ENCODE results near the gene ZNF362.

The ZNF362 gene

DNA sequence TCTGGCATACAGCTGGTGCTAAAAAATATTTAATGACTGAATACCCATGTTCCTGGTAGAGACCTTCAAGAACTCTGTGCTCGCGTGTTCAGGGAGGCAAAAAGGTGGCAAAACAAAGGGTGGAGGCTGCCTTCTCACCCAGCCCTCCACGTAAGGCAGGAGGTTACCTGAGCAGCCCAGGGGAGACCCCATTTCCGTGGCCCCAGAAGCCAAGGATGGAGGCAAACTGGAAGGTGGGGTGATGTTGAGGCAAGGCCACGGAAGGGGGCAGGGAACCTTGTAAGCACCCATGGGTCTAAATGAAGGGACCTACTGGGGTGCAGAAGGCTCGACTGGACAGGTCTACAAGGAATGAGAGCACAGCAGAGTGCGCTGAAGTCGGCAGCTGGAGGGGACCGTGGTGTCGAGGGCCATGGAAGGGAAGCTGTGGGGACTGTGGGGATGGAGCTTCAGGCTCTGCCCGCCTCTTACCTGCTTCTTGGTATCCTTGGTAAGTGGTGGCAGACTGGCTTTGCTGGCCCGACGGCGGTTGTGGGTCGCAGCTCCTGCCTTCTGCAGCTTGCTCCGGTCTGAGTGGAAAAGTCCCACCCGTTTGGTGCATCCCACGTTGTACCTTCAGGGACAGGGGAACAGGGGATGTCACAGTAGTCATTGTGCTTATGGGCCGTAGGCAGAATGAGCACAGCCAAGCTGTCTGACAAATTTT, 73.5 kb downstream of the ZNF362 start:
- Histone ChIP-seq H3K4ac (ENCODE audit: low read depth, low read length) (no peak overlapping the region), H3K36me3 (ENCODE audit: control insufficient read depth, insufficient read depth, low read length) (peaks cover 3% of the 10 kb centered on the region)

DNA sequence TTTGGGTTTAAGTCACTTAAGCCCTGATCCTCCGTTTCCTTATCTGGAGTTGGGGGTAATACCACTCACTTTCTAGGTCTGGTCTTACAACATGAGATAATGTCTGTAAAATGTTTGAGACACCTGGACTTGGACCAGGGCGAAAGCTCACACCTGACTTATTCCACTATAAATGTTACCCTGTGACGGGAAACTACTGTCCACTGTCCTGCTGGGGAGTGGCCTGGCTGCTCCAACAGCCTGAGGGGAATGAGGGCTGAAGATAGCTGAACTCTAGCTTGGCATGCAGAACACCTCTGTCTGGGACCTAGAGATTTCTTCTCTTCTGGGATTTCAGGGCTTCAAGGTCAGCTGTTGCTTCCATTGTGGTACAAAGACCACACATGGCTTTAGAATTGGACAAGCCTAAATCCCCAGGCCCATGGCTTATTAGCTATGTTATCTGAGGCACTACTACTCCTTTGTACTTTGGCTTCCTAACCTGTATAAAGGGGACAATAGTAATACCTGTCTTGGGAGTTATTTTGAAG, 74.1 kb downstream of the ZNF362 start:
- H4K5ac ChIP-seq (ENCODE audit: low read length) = no peak overlapping the region
- no peak overlapping the region for H3K4ac ChIP-seq (ENCODE audit: low read depth, low read length)
- H4K8ac ChIP-seq (ENCODE audit: low read depth, low read length) = no peak overlapping the region
- WGBS (ENCODE audit: extremely low coverage, insufficient coverage, low lambda C conversion rate) = no CpG with 5 or more reads among the region's 3 CpGs
- H3K4me2 ChIP-seq (ENCODE audit: low read length) = no peak overlapping the region
- H3K4me3 ChIP-seq (ENCODE audit: low read length) = no peak overlapping the region
- no peaks in the 10 kb centered on the region for H3K27me3 ChIP-seq (ENCODE audit: insufficient read depth, low read length, poor library complexity)
- no peak overlapping the region for H2BK5ac ChIP-seq (ENCODE audit: low read length)
- H3K36me3 ChIP-seq (ENCODE audit: control insufficient read depth, insufficient read depth, low read length) = peaks cover 3% of the 10 kb centered on the region
- H2AK5ac ChIP-seq (ENCODE audit: low read length) = no peak overlapping the region
- H3K79me1 ChIP-seq (ENCODE audit: low read length) = no peaks in the 10 kb centered on the region
- no peak overlapping the region for H2BK120ac ChIP-seq (ENCODE audit: low read depth, low read length)
- H3K23ac ChIP-seq (ENCODE audit: low read length) = no peak overlapping the region
- no peaks in the 10 kb centered on the region for H3K4me1 ChIP-seq (ENCODE audit: control insufficient read depth, low read depth, low read length)
- no peaks in the 10 kb centered on the region for H3K79me2 ChIP-seq (ENCODE audit: control insufficient read depth, insufficient read depth, low read length)
- no peak overlapping the region for H3K18ac ChIP-seq (ENCODE audit: low read length)
- H2BK15ac ChIP-seq (replicated peaks; ENCODE audit: low read depth) = no peak overlapping the region
- H3K56ac ChIP-seq (ENCODE audit: low read length) = no peak overlapping the region
- H3K27ac ChIP-seq (ENCODE audit: low read depth, low read length) = no peak overlapping the region
- no peak overlapping the region for H3K9ac ChIP-seq (ENCODE audit: low read length)
- no peak for DNase-seq

More for the DNA sequence above, 73.5 kb downstream of the ZNF362 start:
- H3K79me1 ChIP-seq (ENCODE audit: low read length) = no peaks in the 10 kb centered on the region
- no peak overlapping the region for H3K18ac ChIP-seq (ENCODE audit: low read length)
- H3K4me1 ChIP-seq (ENCODE audit: control insufficient read depth, low read depth, low read length) = no peaks in the 10 kb centered on the region
- H3K79me2 ChIP-seq (ENCODE audit: control insufficient read depth, insufficient read depth, low read length) = no peaks in the 10 kb centered on the region
- H4K5ac ChIP-seq (ENCODE audit: low read length) = no peak overlapping the region
- H2BK5ac ChIP-seq (ENCODE audit: low read length) = no peak overlapping the region
- no peak overlapping the region for H3K9ac ChIP-seq (ENCODE audit: low read length)
- H3K27me3 ChIP-seq (ENCODE audit: insufficient read depth, low read length, poor library complexity) = no peaks in the 10 kb centered on the region
- no peak overlapping the region for H3K4me2 ChIP-seq (ENCODE audit: low read length)
- no peak overlapping the region for H3K23ac ChIP-seq (ENCODE audit: low read length)
- H4K8ac ChIP-seq (ENCODE audit: low read depth, low read length) = no peak overlapping the region
- WGBS (ENCODE audit: extremely low coverage, insufficient coverage, low lambda C conversion rate) = no CpG with 5 or more reads among the region's 19 CpGs
- no peak overlapping the region for H3K27ac ChIP-seq (ENCODE audit: low read depth, low read length)
- H3K4me3 ChIP-seq (ENCODE audit: low read length) = no peak overlapping the region
- H2AK5ac ChIP-seq (ENCODE audit: low read length) = no peak overlapping the region
- no peak overlapping the region for H3K56ac ChIP-seq (ENCODE audit: low read length)
- H2BK120ac ChIP-seq (ENCODE audit: low read depth, low read length) = no peak overlapping the region
- no peak overlapping the region for H2BK15ac ChIP-seq (replicated peaks; ENCODE audit: low read depth)
- no peak for DNase-seq

GRCh38 chr1:33330906-33331305, 74.6 kb downstream of the ZNF362 start:
- Histone ChIP-seq H2BK120ac (ENCODE audit: low read depth, low read length) (no peak overlapping the region), H4K5ac (ENCODE audit: low read length) (no peak overlapping the region), H3K27me3 (ENCODE audit: insufficient read depth, low read length, poor library complexity) (no peaks in the 10 kb centered on the region), H3K56ac (ENCODE audit: low read length) (no peak overlapping the region), H3K79me1 (ENCODE audit: low read length) (no peaks in the 10 kb centered on the region), H2BK5ac (ENCODE audit: low read length) (no peak overlapping the region), H3K9ac (ENCODE audit: low read length) (no peak overlapping the region), H3K23ac (ENCODE audit: low read length) (no peak overlapping the region), H3K4me1 (ENCODE audit: control insufficient read depth, low read depth, low read length) (no peaks in the 10 kb centered on the region), H3K36me3 (ENCODE audit: control insufficient read depth, insufficient read depth, low read length) (peaks cover 3% of the 10 kb centered on the region), H3K27ac (ENCODE audit: low read depth, low read length) (no peak overlapping the region), H3K79me2 (ENCODE audit: control insufficient read depth, insufficient read depth, low read length) (no peaks in the 10 kb centered on the region), H3K4ac (ENCODE audit: low read depth, low read length) (no peak overlapping the region), H4K8ac (ENCODE audit: low read depth, low read length) (no peak overlapping the region), H2AK5ac (ENCODE audit: low read length) (no peak overlapping the region), H3K4me2 (ENCODE audit: low read length) (no peak overlapping the region), H3K4me3 (ENCODE audit: low read length) (no peak overlapping the region), H3K18ac (ENCODE audit: low read length) (no peak overlapping the region), H2BK15ac (replicated peaks; ENCODE audit: low read depth) (no peak overlapping the region)
- WGBS (ENCODE audit: extremely low coverage, insufficient coverage, low lambda C conversion rate) = no CpG with 5 or more reads among the region's 7 CpGs
- no peak for DNase-seq

- WGBS (ENCODE audit: extremely low coverage, insufficient coverage, low lambda C conversion rate) = no CpG with 5 or more reads among the region's 10 CpGs
Observed at GRCh38 chr1:33331444-33332356, 75.4 kb downstream of the ZNF362 start.

GRCh38 chr1:33332357-33332789, 76.1 kb downstream of the ZNF362 start:
- Histone ChIP-seq H3K79me2 (ENCODE audit: control insufficient read depth, insufficient read depth, low read length) (no peaks in the 10 kb centered on the region), H2BK5ac (ENCODE audit: low read length) (no peak overlapping the region), H3K4me3 (ENCODE audit: low read length) (no peak overlapping the region), H2BK15ac (replicated peaks; ENCODE audit: low read depth) (no peak overlapping the region), H3K23ac (ENCODE audit: low read length) (peak overlapping the region; percentile 11), H3K4me1 (ENCODE audit: control insufficient read depth, low read depth, low read length) (no peaks in the 10 kb centered on the region), H3K56ac (ENCODE audit: low read length) (no peak overlapping the region), H2AK5ac (ENCODE audit: low read length) (no peak overlapping the region), H3K4me2 (ENCODE audit: low read length) (no peak overlapping the region), H3K36me3 (ENCODE audit: control insufficient read depth, insufficient read depth, low read length) (peaks cover 3% of the 10 kb centered on the region), H4K8ac (ENCODE audit: low read depth, low read length) (no peak overlapping the region), H2BK120ac (ENCODE audit: low read depth, low read length) (no peak overlapping the region), H3K27me3 (ENCODE audit: insufficient read depth, low read length, poor library complexity) (no peaks in the 10 kb centered on the region), H3K79me1 (ENCODE audit: low read length) (peaks cover 1% of the 10 kb centered on the region), H3K9ac (ENCODE audit: low read length) (no peak overlapping the region), H3K18ac (ENCODE audit: low read length) (no peak overlapping the region), H3K4ac (ENCODE audit: low read depth, low read length) (no peak overlapping the region), H3K27ac (ENCODE audit: low read depth, low read length) (no peak overlapping the region), H4K5ac (ENCODE audit: low read length) (no peak overlapping the region)
- no CpG with 5 or more reads among the region's 10 CpGs for WGBS (ENCODE audit: extremely low coverage, insufficient coverage, low lambda C conversion rate)
- no peak for DNase-seq

More at GRCh38 chr1:33331444-33332356, 75.4 kb downstream of the ZNF362 start:
- no peaks in the 10 kb centered on the region for H3K4me1 ChIP-seq (ENCODE audit: control insufficient read depth, low read depth, low read length)
- H3K79me1 ChIP-seq (ENCODE audit: low read length) = no peaks in the 10 kb centered on the region
- no peak for DNase-seq
- H3K18ac ChIP-seq (ENCODE audit: low read length) = no peak overlapping the region
- no peak overlapping the region for H3K27ac ChIP-seq (ENCODE audit: low read depth, low read length)
- H3K4me2 ChIP-seq (ENCODE audit: low read length) = no peak overlapping the region
- H2BK15ac ChIP-seq (replicated peaks; ENCODE audit: low read depth) = no peak overlapping the region
- no peak overlapping the region for H2BK120ac ChIP-seq (ENCODE audit: low read depth, low read length)
- no peak overlapping the region for H4K8ac ChIP-seq (ENCODE audit: low read depth, low read length)
- no peak overlapping the region for H2AK5ac ChIP-seq (ENCODE audit: low read length)
- no peak overlapping the region for H4K5ac ChIP-seq (ENCODE audit: low read length)
- H3K4ac ChIP-seq (ENCODE audit: low read depth, low read length) = no peak overlapping the region
- H3K4me3 ChIP-seq (ENCODE audit: low read length) = no peak overlapping the region
- H2BK5ac ChIP-seq (ENCODE audit: low read length) = no peak overlapping the region
- H3K56ac ChIP-seq (ENCODE audit: low read length) = no peak overlapping the region
- H3K36me3 ChIP-seq (ENCODE audit: control insufficient read depth, insufficient read depth, low read length) = peaks cover 3% of the 10 kb centered on the region
- H3K79me2 ChIP-seq (ENCODE audit: control insufficient read depth, insufficient read depth, low read length) = no peaks in the 10 kb centered on the region
- no peaks in the 10 kb centered on the region for H3K27me3 ChIP-seq (ENCODE audit: insufficient read depth, low read length, poor library complexity)
- H3K9ac ChIP-seq (ENCODE audit: low read length) = no peak overlapping the region
- no peak overlapping the region for H3K23ac ChIP-seq (ENCODE audit: low read length)
